Fibroblast of lung (primary cell): ENCODE results near the gene SMOC2. TPM values are rescaled to one million over a fixed set of nuclear protein-coding genes. Genes with fewer than 3 reads are reported as not detected.

Source experiments
- DNase-seq, 2 donors: peaks; one replicate each; pipeline versions ENCODE4 v3.0.0 to v3.0.0-alpha.2; 2010; ENCODE audit warnings: low read depth in 2 of 2
- H2AFZ ChIP-seq: 2 replicates; pipeline ENCODE4 v1.5.1; 2012; ENCODE audit warnings: low read length, control low read depth, inconsistent platforms
- H3K27ac ChIP-seq: 2 replicates; pipeline ENCODE4 v1.5.1; 2011; ENCODE audit warnings: low read length, control low read depth; ENCODE audit not compliant: insufficient read depth
- H3K27me3 ChIP-seq: 2 replicates; pipeline ENCODE4 v1.5.1; 2011; ENCODE audit warnings: mild to moderate bottlenecking, low read length; ENCODE audit not compliant: control insufficient read depth, insufficient read depth
- H3K36me3 ChIP-seq: 2 replicates; pipeline ENCODE4 v1.5.1; 2011; ENCODE audit warnings: low read length; ENCODE audit not compliant: control insufficient read depth, insufficient read depth
- H3K4me1 ChIP-seq: 2 replicates; pipeline ENCODE4 v1.5.1; 2011; ENCODE audit warnings: low read length; ENCODE audit not compliant: control insufficient read depth, insufficient read depth; ENCODE audit errors: extremely low read depth
- H3K4me2 ChIP-seq: 2 replicates; pipeline ENCODE4 v1.5.1; 2011; ENCODE audit warnings: low read length, control low read depth; ENCODE audit not compliant: insufficient read depth; ENCODE audit errors: extremely low read depth
- H3K4me3 ChIP-seq, 4 experiments: fragments of 200-600 bp in 1 of 4; sonication (generic) in 1 of 4; replicated peaks in 1 of 4; 2 replicates each; pipeline ENCODE4 v1.5.1; 2011 to 2016; ENCODE audit warnings: low read length in 4 of 4, low read depth in 3 of 4, mild to moderate bottlenecking in 3 of 4, control low read depth in 2 of 4, inconsistent platforms in 1 of 4, mixed read lengths in 1 of 4; ENCODE audit not compliant: insufficient read depth in 1 of 4; ENCODE audit errors: control extremely low read depth in 1 of 4
- H3K79me2 ChIP-seq: 2 replicates; pipeline ENCODE4 v1.5.1; 2012; ENCODE audit warnings: mild to moderate bottlenecking, low read length, inconsistent platforms; ENCODE audit not compliant: control insufficient read depth, insufficient read depth
- H3K9ac ChIP-seq: 2 replicates; pipeline ENCODE4 v1.5.1; 2011; ENCODE audit warnings: mild to moderate bottlenecking, low read length, control low read depth; ENCODE audit not compliant: insufficient read depth
- H3K9me3 ChIP-seq: 2 replicates; pipeline ENCODE4 v1.5.1; 2012; ENCODE audit warnings: low read depth, low read length; ENCODE audit not compliant: control insufficient read depth, insufficient read depth
- H4K20me1 ChIP-seq: 2 replicates; pipeline ENCODE4 v1.5.1; 2011; ENCODE audit warnings: low read length; ENCODE audit not compliant: control insufficient read depth, insufficient read depth; ENCODE audit errors: extremely low read depth
- CTCF ChIP-seq, 2 donors: IDR thresholded peaks in 1 of 2; conservative IDR thresholded peaks in 1 of 2; 1 replicate in 1 of 2; 2 replicates in 1 of 2; pipeline ENCODE4 v1.5.1; 2011 to 2012; ENCODE audit warnings: low read length in 2 of 2, control low read depth in 1 of 2, inconsistent platforms in 1 of 2, low read depth in 1 of 2, mild to moderate bottlenecking in 1 of 2
- EZH2 ChIP-seq: IDR thresholded peaks from 2 replicates; pipeline ENCODE4 v1.5.1; 2012; ENCODE audit warnings: low read length, control low read depth, mild to moderate bottlenecking; ENCODE audit errors: missing control alignments
- polyA plus RNA-seq, 2 donors: library from polyadenylated mRNA; depleted of rRNA in 1 of 2; stranded (reverse) in 1 of 2; unstranded in 1 of 2; fragments of >200 nt; gene quantifications; 2 replicates each; pipeline ENCODE4 v1.2.1, GENCODE V29; 2011 to 2012; ENCODE audit warnings: missing spikeins in 1 of 2
- total RNA-seq: library from RNA; depleted of rRNA; stranded (reverse); fragments of >200 nt; gene quantifications from 2 replicates; pipeline ENCODE4 v1.2.1, GENCODE V29; 2014

The SMOC2 gene
- total and polyA plus RNA-seq, 2 donors (not counting 1 experiment from before 2014, with no cell fraction given): not detected

- Histone ChIP-seq H4K20me1 (no peaks in the 10 kb centered on the region), H3K27me3 (no peaks in the 10 kb centered on the region), H3K9ac (no peak overlapping the region), H2AFZ (no peak overlapping the region), H3K9me3 (no peaks in the 10 kb centered on the region), H3K27ac (no peak overlapping the region), H3K79me2 (no peaks in the 10 kb centered on the region), H3K4me1 (no peaks in the 10 kb centered on the region), H3K4me3 (no peak overlapping the region), H3K36me3 (no peaks in the 10 kb centered on the region), H3K4me2 (no peak overlapping the region)
- TF ChIP-seq EZH2 (no peak), CTCF (conservative IDR thresholded peaks at IDR 0.05 in 1 of 2, IDR thresholded peaks at IDR 0.05 in 1 of 2; ENCODE audit: low read depth in 1 of 2, low read length in 2 of 2) (no peak)
- no peak for DNase-seq
Observed at GRCh38 chr6:168400037-168400436, 40.9 kb upstream of the SMOC2 start.

GRCh38 chr6:168403370-168404005, 37.5 kb upstream of the SMOC2 start:
- TF ChIP-seq EZH2 (no peak), CTCF (conservative IDR thresholded peaks at IDR 0.05 in 1 of 2, IDR thresholded peaks at IDR 0.05 in 1 of 2; ENCODE audit: low read depth in 1 of 2, low read length in 2 of 2) (no peak)
- Histone ChIP-seq H3K79me2 (no peaks in the 10 kb centered on the region), H3K9me3 (no peaks in the 10 kb centered on the region), H3K4me3 (no peak overlapping the region), H2AFZ (no peak overlapping the region), H3K4me1 (no peaks in the 10 kb centered on the region), H3K27me3 (no peaks in the 10 kb centered on the region), H4K20me1 (no peaks in the 10 kb centered on the region), H3K4me2 (no peak overlapping the region), H3K9ac (no peak overlapping the region), H3K36me3 (no peaks in the 10 kb centered on the region), H3K27ac (no peak overlapping the region)
- DNase-seq: no peak

GRCh38 chr6:168404560-168404959, 36.4 kb upstream of the SMOC2 start:
- H2AFZ ChIP-seq: no peak overlapping the region
- H3K36me3 ChIP-seq: no peaks in the 10 kb centered on the region
- no peaks in the 10 kb centered on the region for H3K27me3 ChIP-seq
- no peak for DNase-seq
- H3K4me3 ChIP-seq: no peak overlapping the region
- no peak overlapping the region for H3K4me2 ChIP-seq
- no peak overlapping the region for H3K27ac ChIP-seq
- no peaks in the 10 kb centered on the region for H3K4me1 ChIP-seq
- H3K9me3 ChIP-seq: no peaks in the 10 kb centered on the region
- no peak for TF ChIP-seq EZH2
- TF ChIP-seq CTCF (conservative IDR thresholded peaks at IDR 0.05 in 1 of 2, IDR thresholded peaks at IDR 0.05 in 1 of 2; ENCODE audit: low read depth in 1 of 2, low read length in 2 of 2): no peak
- H3K9ac ChIP-seq: no peak overlapping the region
- no peaks in the 10 kb centered on the region for H4K20me1 ChIP-seq
- no peaks in the 10 kb centered on the region for H3K79me2 ChIP-seq
